ENCODE results near the gene NRG4.

Gene NRG4

GRCh38 chr15:75926931-75927330 lies 85.3 kb downstream of the NRG4 start:
- no peak overlapping the region for H3K4me3 ChIP-seq (ENCODE audit: insufficient read length, low read depth)
- H3K4me1 ChIP-seq (ENCODE audit: insufficient read depth, insufficient read length), result no peaks in the 10 kb centered on the region
- H3K27me3 ChIP-seq (ENCODE audit: insufficient read depth, insufficient read length), result no peaks in the 10 kb centered on the region
- TF ChIP-seq YY1 (IDR thresholded peaks at IDR 0.05; ENCODE audit: insufficient read depth, insufficient read length) (no peak), SUZ12 (IDR thresholded peaks at IDR 0.05; ENCODE audit: extremely low read depth, insufficient read depth, insufficient read length) (no peak), ZNF274 (IDR thresholded peaks at IDR 0.05; ENCODE audit: low read depth, low read length) (no peak)
- DNase-seq (ENCODE audit: low read depth, low spot score), result no peak
- peaks cover 58% of the 10 kb centered on the region for H3K36me3 ChIP-seq (ENCODE audit: insufficient read depth, insufficient read length, low read length)
- no peak overlapping the region for H3K9ac ChIP-seq (ENCODE audit: insufficient read length, low read depth)
- no peaks in the 10 kb centered on the region for H3K9me3 ChIP-seq (ENCODE audit: insufficient read depth, low read length)

GRCh38 chr15:75925440-75925839 lies 86.8 kb downstream of the NRG4 start:
- H3K27me3 ChIP-seq (ENCODE audit: insufficient read depth, insufficient read length), result no peaks in the 10 kb centered on the region
- H3K36me3 ChIP-seq (ENCODE audit: insufficient read depth, insufficient read length, low read length), result peaks cover 47% of the 10 kb centered on the region
- no peak overlapping the region for H3K4me3 ChIP-seq (ENCODE audit: insufficient read length, low read depth)
- TF ChIP-seq SUZ12 (IDR thresholded peaks at IDR 0.05; ENCODE audit: extremely low read depth, insufficient read depth, insufficient read length) (no peak), ZNF274 (IDR thresholded peaks at IDR 0.05; ENCODE audit: low read depth, low read length) (no peak), YY1 (IDR thresholded peaks at IDR 0.05; ENCODE audit: insufficient read depth, insufficient read length) (no peak)
- H3K9me3 ChIP-seq (ENCODE audit: insufficient read depth, low read length), result no peaks in the 10 kb centered on the region
- no peaks in the 10 kb centered on the region for H3K4me1 ChIP-seq (ENCODE audit: insufficient read depth, insufficient read length)
- no peak for DNase-seq (ENCODE audit: low read depth, low spot score)
- H3K9ac ChIP-seq (ENCODE audit: insufficient read length, low read depth), result no peak overlapping the region

GRCh38 chr15:75924576-75924975 lies 87.6 kb downstream of the NRG4 start:
- H3K9me3 ChIP-seq (ENCODE audit: insufficient read depth, low read length), result no peaks in the 10 kb centered on the region
- no peak overlapping the region for H3K9ac ChIP-seq (ENCODE audit: insufficient read length, low read depth)
- TF ChIP-seq SUZ12 (IDR thresholded peaks at IDR 0.05; ENCODE audit: extremely low read depth, insufficient read depth, insufficient read length) (no peak), ZNF274 (IDR thresholded peaks at IDR 0.05; ENCODE audit: low read depth, low read length) (no peak), YY1 (IDR thresholded peaks at IDR 0.05; ENCODE audit: insufficient read depth, insufficient read length) (no peak)
- H3K4me1 ChIP-seq (ENCODE audit: insufficient read depth, insufficient read length), result no peaks in the 10 kb centered on the region
- H3K4me3 ChIP-seq (ENCODE audit: insufficient read length, low read depth), result no peak overlapping the region
- no peaks in the 10 kb centered on the region for H3K27me3 ChIP-seq (ENCODE audit: insufficient read depth, insufficient read length)
- DNase-seq (ENCODE audit: low read depth, low spot score), result no peak
- H3K36me3 ChIP-seq (ENCODE audit: insufficient read depth, insufficient read length, low read length), result peaks cover 47% of the 10 kb centered on the region

- Histone ChIP-seq H3K36me3 (ENCODE audit: insufficient read depth, insufficient read length, low read length) (peaks cover 52% of the 10 kb centered on the region), H3K4me3 (ENCODE audit: insufficient read length, low read depth) (no peak overlapping the region), H3K9me3 (ENCODE audit: insufficient read depth, low read length) (no peaks in the 10 kb centered on the region), H3K9ac (ENCODE audit: insufficient read length, low read depth) (no peak overlapping the region), H3K4me1 (ENCODE audit: insufficient read depth, insufficient read length) (no peaks in the 10 kb centered on the region), H3K27me3 (ENCODE audit: insufficient read depth, insufficient read length) (no peaks in the 10 kb centered on the region)
- no peak for DNase-seq (ENCODE audit: low read depth, low spot score)
- TF ChIP-seq SUZ12 (IDR thresholded peaks at IDR 0.05; ENCODE audit: extremely low read depth, insufficient read depth, insufficient read length), result no peak
- no peak for TF ChIP-seq YY1 (IDR thresholded peaks at IDR 0.05; ENCODE audit: insufficient read depth, insufficient read length)
- no peak for TF ChIP-seq ZNF274 (IDR thresholded peaks at IDR 0.05; ENCODE audit: low read depth, low read length)
These were observed 88.5 kb downstream of the NRG4 start for GRCh38 chr15:75923756-75924155.

- Histone ChIP-seq H3K9ac (ENCODE audit: insufficient read length, low read depth) (no peak overlapping the region), H3K27me3 (ENCODE audit: insufficient read depth, insufficient read length) (no peaks in the 10 kb centered on the region), H3K4me1 (ENCODE audit: insufficient read depth, insufficient read length) (no peaks in the 10 kb centered on the region), H3K9me3 (ENCODE audit: insufficient read depth, low read length) (no peaks in the 10 kb centered on the region), H3K4me3 (ENCODE audit: insufficient read length, low read depth) (no peak overlapping the region), H3K36me3 (ENCODE audit: insufficient read depth, insufficient read length, low read length) (peaks cover 64% of the 10 kb centered on the region)
- DNase-seq (ENCODE audit: low read depth, low spot score), result no peak
- TF ChIP-seq YY1 (IDR thresholded peaks at IDR 0.05; ENCODE audit: insufficient read depth, insufficient read length), result no peak
- TF ChIP-seq ZNF274 (IDR thresholded peaks at IDR 0.05; ENCODE audit: low read depth, low read length), result no peak
- no peak for TF ChIP-seq SUZ12 (IDR thresholded peaks at IDR 0.05; ENCODE audit: extremely low read depth, insufficient read depth, insufficient read length)
These were observed 90.2 kb downstream of the NRG4 start for GRCh38 chr15:75921732-75922703.

GRCh38 chr15:75920079-75920478 lies 92.1 kb downstream of the NRG4 start:
- Histone ChIP-seq H3K9me3 (ENCODE audit: insufficient read depth, low read length) (no peaks in the 10 kb centered on the region), H3K4me1 (ENCODE audit: insufficient read depth, insufficient read length) (no peaks in the 10 kb centered on the region), H3K4me3 (ENCODE audit: insufficient read length, low read depth) (no peak overlapping the region), H3K36me3 (ENCODE audit: insufficient read depth, insufficient read length, low read length) (peaks cover 69% of the 10 kb centered on the region), H3K27me3 (ENCODE audit: insufficient read depth, insufficient read length) (no peaks in the 10 kb centered on the region), H3K9ac (ENCODE audit: insufficient read length, low read depth) (no peak overlapping the region)
- no peak for DNase-seq (ENCODE audit: low read depth, low spot score)
- TF ChIP-seq YY1 (IDR thresholded peaks at IDR 0.05; ENCODE audit: insufficient read depth, insufficient read length) (no peak), ZNF274 (IDR thresholded peaks at IDR 0.05; ENCODE audit: low read depth, low read length) (no peak), SUZ12 (IDR thresholded peaks at IDR 0.05; ENCODE audit: extremely low read depth, insufficient read depth, insufficient read length) (no peak)

GRCh38 chr15:75918135-75918534 lies 94.1 kb downstream of the NRG4 start:
- H3K4me3 ChIP-seq (ENCODE audit: insufficient read length, low read depth), result no peak overlapping the region
- H3K9me3 ChIP-seq (ENCODE audit: insufficient read depth, low read length), result no peaks in the 10 kb centered on the region
- no peak overlapping the region for H3K9ac ChIP-seq (ENCODE audit: insufficient read length, low read depth)
- TF ChIP-seq YY1 (IDR thresholded peaks at IDR 0.05; ENCODE audit: insufficient read depth, insufficient read length), result no peak
- no peak for TF ChIP-seq ZNF274 (IDR thresholded peaks at IDR 0.05; ENCODE audit: low read depth, low read length)
- TF ChIP-seq SUZ12 (IDR thresholded peaks at IDR 0.05; ENCODE audit: extremely low read depth, insufficient read depth, insufficient read length), result no peak
- no peak for DNase-seq (ENCODE audit: low read depth, low spot score)
- H3K36me3 ChIP-seq (ENCODE audit: insufficient read depth, insufficient read length, low read length), result peaks cover 75% of the 10 kb centered on the region
- no peaks in the 10 kb centered on the region for H3K4me1 ChIP-seq (ENCODE audit: insufficient read depth, insufficient read length)
- H3K27me3 ChIP-seq (ENCODE audit: insufficient read depth, insufficient read length), result no peaks in the 10 kb centered on the region

Data from NT2/D1 (cell line).